K562 (cell line): ENCODE data around the gene DTNB. TPM values are rescaled to one million over a fixed set of nuclear protein-coding genes. Genes with fewer than 3 reads are reported as not detected.

Experiments used
- ATAC-seq: fragments of 200-7000 bp; cut with Tn5 transposase; 3 replicates; pipeline ENCODE4 v1.9.1; 2020; ENCODE audit warnings: moderate library complexity
- BruUV-seq: library from RNA; stranded (reverse); fragments of 400-500 nt; replicated peaks from 2 replicates; lab custom pipeline; 2021; lab: Mats Ljungman, UMichigan
- CTCF ChIA-PET: fragments of 300-600 bp; formaldehyde crosslinking; extraction: SDS; loops from one replicate; lab custom pipeline; 2021; ENCODE audit warnings: low intra/inter-chr PET ratio; lab: Yijun Ruan, JAX
- POLR2A ChIA-PET: fragments of 300-600, 350-650 bp; sonication (Branson Sonifier 250); formaldehyde crosslinking; extraction: SDS; loops from one replicate; lab custom pipeline; 2021; ENCODE audit warnings: antibody characterized with exemption, inconsistent platforms; lab: Yijun Ruan, JAX
- DNase-seq, 4 experiments: peaks; one replicate each; pipeline versions ENCODE4 v3.0.0 to v3.0.0-alpha.2; 2011 to 2018; ENCODE audit warnings: low spot score in 3 of 4, mixed read lengths in 3 of 4; ENCODE audit errors: extremely low read depth in 1 of 4
- FAIRE-seq: peaks from 2 replicates; lab custom pipeline; 2011; peaks lifted over from hg19 to GRCh38; lab: Jason Lieb, UNC
- H2AFZ ChIP-seq: 2 replicates; pipeline ENCODE4 v1.6.0; 2011; ENCODE audit warnings: low read depth, low read length, control low read depth, inconsistent platforms
- H3K27ac ChIP-seq: fragments of 200-600 bp; 3 replicates; pipeline ENCODE4 v1.8.0; 2011; ENCODE audit warnings: low read depth, mild to moderate bottlenecking, control low read depth, inconsistent platforms, low read length, moderate library complexity, mixed read lengths; ENCODE audit errors: extremely low read depth
- H3K27me3 ChIP-seq, 2 experiments: fragments of 300-600 bp in 1 of 2; 2 replicates in 1 of 2; 3 replicates in 1 of 2; pipeline versions ENCODE4 v1.6.0 to v1.8.0; 2011; ENCODE audit warnings: inconsistent platforms in 2 of 2, low read length in 2 of 2, mild to moderate bottlenecking in 1 of 2, mixed read lengths in 1 of 2, moderate library complexity in 1 of 2; ENCODE audit not compliant: control insufficient read depth in 2 of 2, insufficient read depth in 2 of 2
- H3K36me3 ChIP-seq: fragments of 300-600 bp; 3 replicates; pipeline ENCODE4 v1.8.0; 2011; ENCODE audit warnings: mild to moderate bottlenecking, low read length, inconsistent platforms; ENCODE audit not compliant: control insufficient read depth, insufficient read depth
- H3K4me1 ChIP-seq, 2 experiments: fragments of 200-600 bp in 1 of 2; replicated peaks in 1 of 2; 2 replicates in 1 of 2; 3 replicates in 1 of 2; pipeline versions ENCODE4 v1.5.1 to v1.8.0; 2011; ENCODE audit warnings: inconsistent platforms in 2 of 2, low read length in 2 of 2, mild to moderate bottlenecking in 1 of 2, mixed read lengths in 1 of 2, moderate library complexity in 1 of 2; ENCODE audit not compliant: control insufficient read depth in 2 of 2, insufficient read depth in 2 of 2
- H3K4me2 ChIP-seq: 2 replicates; pipeline ENCODE4 v1.6.1; 2011; ENCODE audit warnings: low read length, control low read depth, inconsistent platforms, mixed read lengths; ENCODE audit not compliant: insufficient read depth
- H3K4me3 ChIP-seq: fragments of 200-600 bp; sonication (generic), shearing (Covaris generic); 2 replicates; pipeline ENCODE4 v1.5.1; 2016; ENCODE audit warnings: control low read depth, inconsistent platforms
- H3K79me2 ChIP-seq: fragments of 200-600 bp; 3 replicates; pipeline ENCODE4 v1.8.0; 2011; ENCODE audit warnings: low read length, inconsistent platforms; ENCODE audit not compliant: control insufficient read depth, insufficient read depth
- H3K9ac ChIP-seq, 2 experiments: 2 replicates each; pipeline versions ENCODE4 v1.6.0 to v1.6.1; 2011; ENCODE audit warnings: low read depth in 2 of 2, low read length in 2 of 2, control low read depth in 1 of 2, inconsistent platforms in 1 of 2, mild to moderate bottlenecking in 1 of 2, mixed read lengths in 1 of 2; ENCODE audit not compliant: insufficient read depth in 1 of 2
- H3K9me1 ChIP-seq: one replicate; pipeline ENCODE4 v1.6.0; 2011; ENCODE audit warnings: inconsistent platforms, mild to moderate bottlenecking, low read length, moderate library complexity; ENCODE audit not compliant: control insufficient read depth, insufficient read depth
- H3K9me3 ChIP-seq: replicated peaks from 2 replicates; pipeline ENCODE4 v1.5.1; 2011; ENCODE audit warnings: low read depth, low read length, inconsistent platforms; ENCODE audit not compliant: control insufficient read depth, insufficient read depth
- H4K20me1 ChIP-seq: replicated peaks from 2 replicates; pipeline ENCODE4 v1.6.1; 2011; ENCODE audit warnings: low read length, inconsistent platforms, mixed read lengths; ENCODE audit not compliant: control insufficient read depth, insufficient read depth
- ARHGAP35 ChIP-seq: fragments of 450-650 bp; IDR thresholded peaks from 2 replicates; pipeline ENCODE4 v1.6.1; 2018; ENCODE audit not compliant: partially characterized antibody
- CBFA2T2 ChIP-seq: fragments of 450-650 bp; conservative IDR thresholded peaks from 2 replicates; pipeline ENCODE4 v1.6.1; 2017; ENCODE audit warnings: mild to moderate bottlenecking
- CHD1 ChIP-seq: fragments of 200-600 bp; sonication (generic); IDR thresholded peaks from one replicate; pipeline ENCODE4 v1.6.1; 2012; ENCODE audit warnings: mild to moderate bottlenecking, moderate library complexity, low read length, inconsistent platforms
- CREBBP ChIP-seq: IDR thresholded peaks from one replicate; pipeline ENCODE4 v1.6.1; 2012; ENCODE audit warnings: low read depth, mild to moderate bottlenecking, control low read depth, inconsistent platforms, low read length
- EGR1 ChIP-seq: fragments of 450-650 bp; conservative IDR thresholded peaks from 2 replicates; pipeline ENCODE4 v1.6.1; 2017; ENCODE audit warnings: mild to moderate bottlenecking
- ELF1 ChIP-seq: fragments of 200-800 bp; sonication (Bioruptor generic); IDR thresholded peaks from 2 replicates; pipeline ENCODE4 v1.6.1; 2016; ENCODE audit warnings: missing genetic modification characterization, missing compliant biosample characterization
- ETV6 ChIP-seq, 3 experiments: fragments of 150-350 bp in 1 of 3; sonication (generic) in 1 of 3; formaldehyde crosslinking in 1 of 3; IDR thresholded peaks; 2 replicates each; pipeline versions ENCODE4 v1.6.1 to v1.8.0; 2014 to 2022; ENCODE audit warnings: borderline replicate concordance in 2 of 3, low read depth in 2 of 3, antibody characterized with exemption in 1 of 3, low read length in 1 of 3, mild to moderate bottlenecking in 1 of 3, missing genetic modification reagents in 1 of 3
- HLTF ChIP-seq: fragments of 450-650 bp; IDR thresholded peaks from 2 replicates; pipeline ENCODE4 v1.6.1; 2016
- MTA1 ChIP-seq: fragments of 450-650 bp; IDR thresholded peaks from 2 replicates; pipeline ENCODE4 v1.6.1; 2017; ENCODE audit warnings: borderline replicate concordance
- NEUROD1 ChIP-seq: fragments of 150-350 bp; IDR thresholded peaks from 2 replicates; pipeline ENCODE4 v1.6.1; 2014; ENCODE audit warnings: borderline replicate concordance, low read length, low read depth; ENCODE audit not compliant: partially characterized antibody
- PRPF4 ChIP-seq: fragments of 200-400 bp; formaldehyde crosslinking; IDR thresholded peaks from one replicate; pipeline ENCODE4 v1.6.1; 2017; ENCODE audit warnings: low read length, low read depth, mild to moderate bottlenecking; ENCODE audit not compliant: insufficient read depth, poor library complexity, severe bottlenecking
- SETDB1 ChIP-seq: IDR thresholded peaks from one replicate; pipeline ENCODE4 v1.6.1; 2012; ENCODE audit warnings: low read length, control low read depth, inconsistent platforms
- SFPQ ChIP-seq: fragments of 200-400 bp; formaldehyde crosslinking; IDR thresholded peaks from 2 replicates; pipeline ENCODE4 v1.6.1; 2017; ENCODE audit warnings: mild to moderate bottlenecking, low read depth, low read length, moderate library complexity
- SRSF3 ChIP-seq: fragments of 200-400 bp; formaldehyde crosslinking; IDR thresholded peaks from 2 replicates; pipeline ENCODE4 v1.6.1; 2016; ENCODE audit warnings: mild to moderate bottlenecking, low read length, moderate library complexity; ENCODE audit not compliant: insufficient read depth
- YBX1 ChIP-seq: fragments of 450-650 bp; IDR thresholded peaks from 2 replicates; pipeline ENCODE4 v1.7.1; 2016; ENCODE audit warnings: mild to moderate bottlenecking
- ZFPM2 ChIP-seq: fragments of 250-450 bp; sonication (Bioruptor Pico); IDR thresholded peaks from 2 replicates; pipeline ENCODE4 v1.5.1; 2022; ENCODE audit warnings: mild to moderate bottlenecking
- ZNF277 ChIP-seq: fragments of 250-450 bp; sonication (Bioruptor Pico); IDR thresholded peaks from 2 replicates; pipeline ENCODE4 v1.8.0; 2022; ENCODE audit warnings: inconsistent platforms, mild to moderate bottlenecking, moderate library complexity, borderline replicate concordance
- ZNF408 ChIP-seq: fragments of 250-450 bp; sonication (Bioruptor Pico); IDR thresholded peaks from 2 replicates; pipeline ENCODE4 v1.4.0; 2020; ENCODE audit warnings: low read depth, mild to moderate bottlenecking, moderate library complexity
- WGBS: fragments of 100-300 bp; shearing (Covaris generic); methylation state at CpG from one replicate; pipeline ENCODE4 v1.1.6; 2016; ENCODE audit warnings: low coverage, mixed read lengths; ENCODE audit not compliant: insufficient coverage; ENCODE audit errors: missing lambda C conversion rate; 5-methylcytosine and 5-hydroxymethylcytosine counted together
- in situ Hi-C: fragments of 300-500 bp; cut with MboI; formaldehyde crosslinking; loops from 4 replicates; pipeline ENCODE4 v1.15.0; 2018; ENCODE audit warnings: inconsistent platforms, mixed read lengths
- intact Hi-C: fragments of 100-400 bp; cut with micrococcal nuclease; formaldehyde crosslinking; loops from 2 replicates; pipeline ENCODE4 v1.14.2; 2022
- polyA plus RNA-seq, 8 experiments: library from polyadenylated mRNA; depleted of rRNA in 4 of 8; stranded (reverse) in 5 of 8; unstranded in 3 of 8; fragments of >200 nt; fragmentation: Nextera tagmentation in 2 of 8; fragmentation: Illumina TruSeq in 1 of 8; extraction: Ambion mirVana in 2 of 8; extraction: Trizol in 1 of 8; gene quantifications; 2 replicates each; pipeline versions ENCODE4 v1.2.1 to v1.2.3, GENCODE V29; 2011 to 2014; ENCODE audit warnings: inconsistent platforms in 1 of 8, missing spikeins in 1 of 8
- total RNA-seq, 7 experiments: library from RNA; depleted of rRNA in 6 of 7; stranded (reverse); fragments of >200 nt in 6 of 7; fragmentation: Illumina TruSeq in 2 of 7; extraction: Trizol in 2 of 7; gene quantifications; 2 replicates each; pipeline versions ENCODE4 v1.2.1 to v1.2.3, GENCODE V29; 2011 to 2021; ENCODE audit warnings: low replicate concordance in 1 of 7
- TF ChIP-seq, protein P1 (sequence below): fragments of 450-650 bp; formaldehyde crosslinking; IDR thresholded peaks from 2 replicates; pipeline ENCODE4 v1.4.0; 2020; ENCODE audit warnings: mild to moderate bottlenecking

The DTNB gene
- total and polyA plus RNA-seq, 9 of the 15 experiments (the other 6 are each of a cell fraction or from before 2014, with no cell fraction given): 0.18 to 2.0 (median 0.77) TPM; not detected in 2

DNA sequence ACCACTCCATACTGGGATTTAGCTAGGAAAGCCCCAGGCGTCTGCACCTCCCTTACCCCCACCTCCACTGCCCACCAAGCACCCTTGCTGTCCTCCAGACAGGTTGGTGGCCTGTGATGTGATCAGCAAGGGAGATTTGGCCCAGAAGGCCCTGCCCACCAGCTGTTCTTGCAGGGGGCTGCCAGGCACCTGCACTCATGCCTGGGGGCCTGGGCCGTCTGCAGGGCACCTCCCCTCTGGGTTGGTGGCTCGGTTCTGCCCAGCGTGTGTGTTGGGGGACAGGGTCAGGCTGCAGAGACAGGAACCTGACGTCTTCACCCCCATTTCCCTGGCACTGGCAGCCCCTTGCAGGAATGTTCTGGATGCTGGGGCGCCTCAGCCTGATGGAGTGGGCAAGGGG, 337.4 kb downstream of the DTNB start:
- H3K9ac ChIP-seq: no peak overlapping the region
- 1% methylated on average over 6 of the region's 6 CpGs for WGBS
- intact Hi-C loops: no loop called here
- POLR2A ChIA-PET: interaction anchor here (0.6 kb wide), 1 partner anchor 280 kb away, joined by 3 read pairs; no protein-coding TSS in a partner anchor
- TF ChIP-seq EGR1 (no peak), ZNF408 (CRISPR knock-in tag) (no peak), CHD1 (no peak), ETV6 (IDR thresholded peaks at IDR 0.05; ENCODE audit: borderline replicate concordance in 1 of 2, low read depth in 2 of 2, low read length in 1 of 2) (no peak), ETV6 (CRISPR knock-in tag; IDR thresholded peaks at IDR 0.05; ENCODE audit: borderline replicate concordance) (no peak), ELF1 (tag) (no peak), CREBBP (no peak), SRSF3 (no peak), CBFA2T2 (no peak), MTA1 (no peak), SETDB1 (no peak), ZNF277 (CRISPR knock-in tag) (no peak), YBX1 (no peak), ZFPM2 (CRISPR knock-in tag) (no peak), ARHGAP35 (no peak), PRPF4 (no peak), NEUROD1 (no peak), SFPQ (no peak), HLTF (no peak)
- TF ChIP-seq, protein P1, sequence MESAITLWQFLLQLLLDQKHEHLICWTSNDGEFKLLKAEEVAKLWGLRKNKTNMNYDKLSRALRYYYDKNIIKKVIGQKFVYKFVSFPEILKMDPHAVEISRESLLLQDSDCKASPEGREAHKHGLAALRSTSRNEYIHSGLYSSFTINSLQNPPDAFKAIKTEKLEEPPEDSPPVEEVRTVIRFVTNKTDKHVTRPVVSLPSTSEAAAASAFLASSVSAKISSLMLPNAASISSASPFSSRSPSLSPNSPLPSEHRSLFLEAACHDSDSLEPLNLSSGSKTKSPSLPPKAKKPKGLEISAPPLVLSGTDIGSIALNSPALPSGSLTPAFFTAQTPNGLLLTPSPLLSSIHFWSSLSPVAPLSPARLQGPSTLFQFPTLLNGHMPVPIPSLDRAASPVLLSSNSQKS (CRISPR knock-in tag): no peak
- no peak for DNase-seq
- no peak overlapping the region for H3K27ac ChIP-seq
- H3K4me1 ChIP-seq: peaks cover 0 to 17% of the 10 kb centered on the region in 2 experiments; a peak in 2 of 5 replicates
- no TSS peak for BruUV-seq
- peaks cover 52% of the 10 kb centered on the region for H4K20me1 ChIP-seq
- peaks cover 51 to 78% of the 10 kb centered on the region in 2 experiments for H3K27me3 ChIP-seq
- no peak for ATAC-seq
- H3K9me1 ChIP-seq: peaks cover 3% of the 10 kb centered on the region
- H2AFZ ChIP-seq: no peak overlapping the region
- H3K36me3 ChIP-seq: no peaks in the 10 kb centered on the region
- in situ Hi-C loops: no loop called here
- no peaks in the 10 kb centered on the region for H3K79me2 ChIP-seq
- no peak for FAIRE-seq
- no peak overlapping the region for H3K4me3 ChIP-seq
- H3K4me2 ChIP-seq: no peak overlapping the region
- no peaks in the 10 kb centered on the region for H3K9me3 ChIP-seq
- CTCF ChIA-PET: no interaction called here
